ENCODE data around the gene MDC1. TPM values are rescaled to one million over a fixed set of nuclear protein-coding genes. Genes with fewer than 3 reads are reported as not detected.
"Not testable (repeated sequence)": the region's sequence is repeated elsewhere in the genome, so short reads cannot be mapped to it uniquely, and the experiment has no call there.

The MDC1 gene
- total RNA-seq, 1 donor from 2014 or later, result 93.3 TPM

GRCh38 chr6:30684386-30685156 is 32.5 kb downstream of the MDC1 start:
- intact Hi-C loops (cut with micrococcal nuclease), result loop anchor here (5.0 kb wide), 1 partner anchor 128 kb away; no protein-coding TSS in a partner anchor

- intact Hi-C loops (cut with micrococcal nuclease), result loop anchor here (2.0 to 5.0 kb wide), 4 partner anchors 57 to 225 kb away; partner anchors contain the start of genes ATAT1, GNL1, GTF2H4 and PRR3
These were observed 33.1 kb downstream of the MDC1 start for GRCh38 chr6:30683980-30684338.

DNA sequence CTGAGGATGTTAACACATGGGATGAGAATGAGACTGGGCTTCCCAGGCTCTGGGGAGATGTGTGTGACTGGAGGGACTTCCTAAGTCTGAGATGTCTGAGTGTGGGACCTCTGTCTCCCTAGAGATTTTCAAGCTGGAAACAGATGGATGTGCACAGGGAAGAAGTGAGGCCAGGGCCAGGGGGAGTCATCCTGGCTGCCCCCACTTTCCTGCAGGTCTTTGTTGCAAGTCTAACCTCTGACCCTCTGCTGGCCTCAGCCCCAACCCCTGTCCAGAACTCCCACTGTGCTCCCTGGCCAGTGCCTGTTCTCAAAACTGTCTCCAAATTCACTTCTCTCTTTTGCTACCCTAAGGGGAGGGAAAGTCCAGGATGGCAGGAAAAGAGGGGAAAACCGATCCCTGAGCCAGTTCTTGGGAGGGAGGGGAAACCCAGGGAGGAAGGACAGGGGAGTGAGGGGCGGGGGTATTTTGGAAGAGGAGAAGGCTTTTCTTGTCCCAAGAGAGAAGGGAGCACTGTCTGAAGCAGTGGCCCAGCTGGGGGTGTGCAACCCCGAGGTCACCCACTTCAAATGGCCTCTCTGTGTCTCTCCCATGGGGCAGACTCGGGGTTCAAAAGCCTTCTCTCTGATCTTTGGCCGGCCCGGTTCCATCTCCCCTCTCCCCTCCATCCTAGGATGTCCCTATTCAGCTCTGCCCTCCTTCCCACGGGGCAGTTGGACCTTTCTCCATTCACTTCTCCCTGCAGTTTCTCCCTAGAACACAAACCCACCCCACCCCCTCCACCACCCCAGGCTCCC is 33.7 kb downstream of the MDC1 start:
- intact Hi-C loops (cut with micrococcal nuclease), result loop anchor here (2.0 to 5.0 kb wide), 4 partner anchors 57 to 225 kb away; partner anchors contain the start of genes ATAT1, GNL1, GTF2H4 and PRR3

DNA sequence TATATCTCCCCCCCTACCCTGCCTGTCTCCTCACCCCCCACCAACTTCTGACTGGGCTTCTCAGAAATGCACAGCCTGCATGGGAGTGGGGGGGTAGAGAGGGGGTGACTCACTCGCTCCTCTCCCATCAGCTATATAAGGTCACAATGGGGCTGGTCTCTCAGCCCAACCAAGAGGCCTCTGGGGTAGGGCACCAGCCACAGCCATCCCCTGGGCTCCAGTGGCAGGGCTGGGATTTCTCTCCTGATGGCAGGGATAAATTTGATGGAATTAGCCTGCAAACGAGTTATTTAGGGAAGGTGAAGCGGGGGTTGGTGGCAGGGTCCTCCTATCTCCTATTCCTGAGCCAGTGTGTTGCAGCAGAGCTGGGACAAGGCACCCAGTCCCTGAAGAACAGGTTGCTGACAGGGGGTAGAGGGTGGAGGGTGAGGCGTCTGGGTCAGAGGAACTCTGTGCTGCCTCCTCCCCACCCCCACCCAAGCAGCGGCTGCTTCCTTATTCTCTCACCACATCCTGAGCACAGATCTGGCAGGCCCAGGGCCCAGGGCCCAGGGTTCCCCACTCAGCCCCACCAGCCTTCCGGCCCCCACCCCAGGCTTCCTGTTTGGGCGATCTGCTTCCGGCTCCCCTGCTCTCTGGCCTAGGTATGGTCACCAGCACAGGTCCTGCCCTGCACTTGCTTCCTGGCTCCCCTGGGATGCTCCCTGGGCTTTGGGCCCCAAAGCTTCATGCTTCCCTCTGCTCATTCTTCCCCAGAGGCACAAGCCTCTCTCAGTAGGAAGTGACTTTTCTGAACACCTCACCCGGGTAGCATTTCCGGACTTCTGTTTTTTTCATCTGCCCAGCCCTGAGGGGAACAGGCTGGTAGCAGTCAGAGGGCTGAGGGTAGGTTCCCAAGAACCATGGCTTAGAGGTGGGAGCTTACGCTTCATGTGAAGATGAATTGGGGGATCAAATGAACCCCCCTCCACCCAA is 34.7 kb downstream of the MDC1 start:
- intact Hi-C loops (cut with micrococcal nuclease), result loop anchor here (1.0 to 5.0 kb wide), 9 partner anchors 8 to 226 kb away; partner anchors contain the start of genes ATAT1, DHX16, GNL1 and GTF2H4

- intact Hi-C loops (cut with micrococcal nuclease), result loop anchor here (1.0 to 5.0 kb wide), 9 partner anchors 8 to 227 kb away; partner anchors contain the start of genes ATAT1, DHX16, GNL1 and GTF2H4
These were observed 35.3 kb downstream of the MDC1 start for GRCh38 chr6:30681766-30682142.

DNA sequence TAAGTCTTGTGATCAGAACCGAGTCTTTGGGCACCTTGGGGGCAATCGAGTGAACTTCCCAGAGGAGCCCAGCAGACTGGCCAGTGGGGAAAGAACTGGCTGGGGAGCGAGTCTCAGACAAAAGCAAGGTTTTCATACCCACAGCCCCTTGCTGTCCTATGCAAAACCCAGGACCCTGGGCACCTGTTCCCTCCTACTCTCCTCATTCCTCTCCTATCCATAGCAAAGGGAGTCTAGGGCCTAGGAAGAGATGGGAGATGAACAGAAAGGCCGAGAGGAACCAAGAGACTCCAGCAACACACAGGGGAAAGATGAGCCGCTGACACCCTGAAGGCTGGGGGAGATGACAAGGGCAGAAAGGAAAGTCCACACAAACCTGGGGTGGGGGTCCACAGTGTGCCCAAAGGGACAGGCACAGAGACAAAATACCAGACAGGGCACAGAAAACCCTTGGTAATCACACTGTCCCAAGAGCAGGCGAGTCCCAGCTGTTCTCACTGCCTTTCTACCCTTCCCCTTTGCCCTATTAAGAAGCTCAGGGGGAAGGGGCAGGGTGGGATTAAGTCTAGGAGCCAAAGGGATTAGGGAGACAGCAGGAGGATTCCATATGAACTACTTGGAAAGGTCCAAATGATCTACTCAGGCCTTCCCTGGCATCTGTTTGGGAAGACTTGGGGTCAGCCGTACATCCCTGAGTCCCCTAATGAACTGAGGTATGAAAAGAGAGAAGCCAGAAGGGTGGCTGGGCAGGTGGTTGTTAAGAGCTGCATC is 37.1 kb downstream of the MDC1 start:
- intact Hi-C loops (cut with micrococcal nuclease), result loop anchor here (1.0 to 5.0 kb wide), 5 partner anchors 7 to 407 kb away; no protein-coding TSS in a partner anchor

DNA sequence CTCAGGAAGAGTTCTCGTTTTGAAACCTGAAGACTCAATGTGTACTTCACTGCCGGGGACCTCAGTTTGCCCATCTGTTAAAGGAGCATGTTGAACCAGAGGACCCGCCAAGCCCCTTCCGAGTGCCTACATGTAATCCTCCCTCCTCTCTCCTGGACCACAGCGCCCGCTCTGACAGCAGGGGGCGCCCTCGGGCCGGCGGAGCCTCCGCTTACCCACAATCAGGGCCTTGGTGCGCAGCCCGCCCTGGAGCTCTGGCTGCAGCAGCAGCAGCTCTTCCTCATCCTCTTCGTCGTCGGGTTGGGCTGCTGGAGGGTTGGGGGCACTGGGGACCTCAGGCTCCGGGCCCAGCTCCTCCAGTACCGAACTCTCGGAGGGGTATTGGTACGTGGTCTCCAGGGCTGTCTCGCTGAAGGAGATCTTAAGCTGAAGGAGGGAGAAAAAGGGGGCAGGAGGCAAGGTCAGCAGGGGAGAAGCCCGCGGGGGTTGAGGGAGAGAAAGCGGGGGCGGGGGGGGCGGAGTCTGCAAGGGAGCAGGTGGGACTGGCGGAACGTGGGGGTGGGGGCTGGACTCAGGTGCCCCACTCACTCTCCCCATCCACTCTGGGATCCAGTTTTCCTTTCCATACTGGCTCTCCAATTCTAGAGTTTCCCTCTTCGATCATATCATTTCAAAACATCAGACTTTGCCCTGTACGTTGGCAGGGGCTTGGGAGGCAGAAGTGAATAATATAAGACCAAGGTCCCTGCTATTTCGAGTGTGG is 37.9 kb downstream of the MDC1 start:
- intact Hi-C loops (cut with micrococcal nuclease), result loop anchor here (1.0 to 2.0 kb wide), 4 partner anchors 8 to 408 kb away; no protein-coding TSS in a partner anchor

DNA sequence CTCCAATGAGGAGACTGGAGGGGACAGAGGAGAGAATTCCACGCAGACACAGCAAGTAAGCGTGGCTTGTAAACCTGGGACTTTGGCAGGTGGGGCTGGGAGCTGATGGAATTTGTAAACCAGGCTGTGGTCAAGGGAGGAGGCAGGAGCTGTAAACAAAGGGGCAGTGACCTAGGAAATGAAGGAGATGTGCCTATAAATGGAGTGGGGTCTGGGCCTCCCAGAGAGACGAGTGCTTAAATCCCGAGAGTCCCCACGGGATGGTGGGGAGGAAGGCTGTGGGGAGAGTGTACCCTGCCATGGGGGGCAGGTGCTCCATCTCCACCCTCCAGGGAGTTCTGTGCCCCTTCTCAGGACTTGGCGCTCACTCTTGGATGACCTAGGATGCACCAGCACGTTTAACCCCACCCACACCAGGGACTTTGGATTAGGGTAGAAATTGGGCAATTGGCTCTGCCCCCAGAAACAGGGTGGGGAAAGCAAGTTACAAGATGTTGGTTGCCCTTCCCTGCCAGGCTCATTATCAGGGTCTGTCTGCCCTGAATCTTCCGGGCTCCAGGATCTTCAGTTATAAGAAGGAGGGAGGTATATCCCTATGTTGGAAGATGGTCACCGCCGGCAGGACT is 40.3 kb downstream of the MDC1 start:
- intact Hi-C loops (cut with micrococcal nuclease), result no loop called here

DNA sequence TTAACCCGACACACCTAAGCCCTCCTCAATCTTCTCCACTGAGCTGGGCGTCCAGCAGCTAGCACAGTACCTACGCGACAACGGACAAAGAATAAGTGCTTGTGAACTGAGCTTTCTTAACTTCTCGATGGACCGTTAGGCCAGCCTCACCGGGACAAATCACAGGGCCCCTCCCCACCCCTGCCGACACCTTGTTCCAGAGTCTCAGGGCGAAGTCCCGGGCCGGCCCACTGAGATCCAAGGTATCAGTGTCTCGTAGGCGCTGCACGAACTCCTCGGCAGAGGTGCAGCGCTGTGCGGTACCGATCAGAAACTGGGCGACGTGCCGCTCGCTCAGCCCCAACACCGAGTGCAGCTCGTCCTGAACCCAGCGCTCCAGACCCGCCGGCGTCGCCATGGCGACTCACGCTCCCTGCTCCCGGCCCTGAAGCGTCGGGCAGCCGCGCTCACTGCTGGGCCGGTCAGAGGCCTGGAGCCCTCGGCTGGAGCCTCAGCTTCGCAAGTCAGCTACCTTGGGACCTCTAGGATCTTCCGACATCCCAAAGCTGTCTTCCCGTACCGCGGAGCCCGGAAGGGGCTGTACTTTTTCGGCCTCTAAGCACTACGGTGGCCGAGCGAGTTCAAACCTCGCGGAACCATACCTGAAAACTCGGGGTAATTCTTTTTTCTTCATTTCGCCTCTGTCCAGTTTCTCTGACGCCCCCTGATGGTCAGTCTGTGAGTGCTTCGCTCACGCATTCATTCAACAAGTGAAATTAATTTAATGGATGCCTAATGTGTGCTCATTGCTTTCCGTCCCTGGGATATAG is 44.4 kb downstream of the MDC1 start, which contains the start of gene DHX16:
DHX16 (minus strand) TSS at position 562 of the 809 bp plus-strand sequence; CDS start at position 397, 165 bp downstream.
- intact Hi-C loops (cut with micrococcal nuclease), result loop anchor here (1.0 to 2.0 kb wide), 9 partner anchors 10 to 236 kb away; partner anchors contain the start of genes ABCF1, ATAT1, C6orf136 and GNL1

GRCh38 chr6:30670760-30671527 is 46.1 kb downstream of the MDC1 start:
- intact Hi-C loops (cut with micrococcal nuclease), result no loop called here

GRCh38 chr6:30666300-30666699 is 50.8 kb downstream of the MDC1 start:
- intact Hi-C loops (cut with micrococcal nuclease), result not testable (repeated sequence)

DNA sequence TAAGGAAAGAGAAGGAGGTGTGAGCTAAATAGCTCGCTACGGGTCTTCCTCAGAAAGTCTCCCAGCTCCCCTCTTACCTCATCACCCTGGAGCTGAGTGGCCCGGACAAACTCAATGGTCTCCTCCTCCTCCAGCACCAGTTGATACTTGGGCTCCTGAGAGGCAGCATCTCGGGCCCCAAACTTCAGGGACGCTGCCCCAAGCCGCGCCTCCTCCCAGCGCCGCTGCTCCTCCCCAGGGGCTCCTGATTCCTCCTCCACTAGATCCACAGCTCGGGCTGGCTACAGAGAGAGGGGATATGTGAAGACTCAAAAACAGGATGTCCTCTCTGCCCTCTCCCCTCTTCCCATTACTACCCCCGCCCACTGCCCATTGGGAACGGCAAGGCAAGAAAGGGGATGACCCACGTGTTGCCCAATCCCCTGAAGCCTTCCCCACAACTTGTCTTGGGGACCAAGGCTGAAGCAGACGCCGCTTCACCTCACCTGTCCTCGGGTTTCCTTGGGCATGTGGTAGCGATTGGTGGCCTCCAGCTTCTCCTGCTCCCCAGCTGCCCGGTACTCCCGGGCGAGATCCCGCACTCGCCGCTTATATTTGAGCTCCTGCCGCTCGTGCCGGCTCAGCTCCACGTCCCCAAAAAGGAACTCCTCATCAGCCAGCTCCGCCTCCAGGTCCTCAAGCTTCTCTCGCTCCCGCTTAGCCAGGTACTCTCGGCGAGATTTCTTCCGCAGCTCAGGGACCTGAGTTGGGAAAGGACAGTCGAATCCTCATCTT is 51.9 kb downstream of the MDC1 start:
- intact Hi-C loops (cut with micrococcal nuclease), result no loop called here

GRCh38 chr6:30657922-30658321 is 59.2 kb downstream of the MDC1 start:
- intact Hi-C loops (cut with micrococcal nuclease), result not testable (repeated sequence)

- intact Hi-C loops (cut with micrococcal nuclease), result no loop called here
These were observed 59.6 kb downstream of the MDC1 start for GRCh38 chr6:30657454-30657853.

DNA sequence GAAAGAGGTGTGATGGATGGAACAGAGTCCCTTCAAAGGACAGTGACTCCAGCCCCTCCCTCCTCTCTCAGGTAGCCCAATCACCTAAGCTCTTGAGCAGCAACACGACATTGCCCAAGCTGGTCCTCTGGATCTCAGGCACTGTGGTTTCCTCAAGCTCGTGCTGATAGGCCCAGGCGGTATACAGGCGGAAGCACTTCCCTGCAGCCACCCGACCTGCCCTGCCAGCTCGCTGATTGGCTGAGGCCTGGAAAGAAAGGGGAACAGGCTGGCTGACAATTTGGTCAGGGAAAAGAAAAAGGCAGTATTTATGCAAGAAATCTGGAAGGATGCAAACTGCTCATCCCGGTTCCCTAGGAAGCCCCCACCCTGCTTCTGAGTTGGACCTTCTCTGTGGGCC is 60.6 kb downstream of the MDC1 start:
- intact Hi-C loops (cut with micrococcal nuclease), result no loop called here

GRCh38 chr6:30655743-30656094 is 61.4 kb downstream of the MDC1 start:
- intact Hi-C loops (cut with micrococcal nuclease), result no loop called here
